ENCODE results near the gene ATP13A4. TPM values are rescaled to one million over a fixed set of nuclear protein-coding genes. Genes with fewer than 3 reads are reported as not detected.

ATP13A4 gene
- polyA plus RNA-seq, 1 donor from 2014 or later: 6.2 TPM

DNA sequence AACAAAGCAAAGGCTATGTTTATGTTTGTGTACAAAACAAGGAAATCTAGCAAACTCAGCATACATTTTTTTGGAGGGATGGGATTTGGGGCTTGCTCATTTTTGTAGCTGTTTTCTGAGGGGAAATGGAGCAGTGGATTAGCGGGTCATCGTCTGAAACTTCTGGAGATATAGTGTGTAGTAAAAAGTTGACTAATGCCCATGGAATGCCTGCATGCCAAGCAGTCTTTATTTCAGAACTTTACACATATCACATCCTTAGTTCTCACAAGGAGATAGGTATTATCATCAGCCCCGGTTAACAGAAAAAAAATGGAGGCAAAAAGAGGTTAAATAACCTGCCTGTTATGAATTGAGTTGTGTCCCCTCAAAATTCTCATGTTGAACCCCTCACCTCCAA is 47.1 kb downstream of the ATP13A4 start:
- Histone ChIP-seq H3K9ac (ENCODE audit: low read length) (no peak overlapping the region), H4K20me1 (ENCODE audit: insufficient read depth) (no peaks in the 10 kb centered on the region), H3K4me3 (ENCODE audit: low read length) (no peak overlapping the region), H3K36me3 (ENCODE audit: insufficient read depth, low read length) (no peaks in the 10 kb centered on the region), H3K27me3 (ENCODE audit: insufficient read depth, low read depth, low read length) (no peaks in the 10 kb centered on the region), H3K4me2 (ENCODE audit: low read length) (no peak overlapping the region), H3K27ac (ENCODE audit: low read length) (no peak overlapping the region), H3K9me3 (ENCODE audit: low read length) (no peaks in the 10 kb centered on the region), H2AFZ (ENCODE audit: low read depth, low read length) (no peak overlapping the region), H3K9me2 (ENCODE audit: insufficient read depth, low read length) (no peaks in the 10 kb centered on the region), H3F3A (ENCODE audit: insufficient read depth, low read length, poor library complexity, severe bottlenecking) (no peaks in the 10 kb centered on the region), H3K79me2 (replicated peaks; ENCODE audit: insufficient read depth, low read length) (no peaks in the 10 kb centered on the region)
- TF ChIP-seq RAD21 (conservative IDR thresholded peaks at IDR 0.05): no peak
- no peak for TF ChIP-seq SMC3 (conservative IDR thresholded peaks at IDR 0.05; ENCODE audit: poor library complexity)
- TF ChIP-seq, protein P1, sequence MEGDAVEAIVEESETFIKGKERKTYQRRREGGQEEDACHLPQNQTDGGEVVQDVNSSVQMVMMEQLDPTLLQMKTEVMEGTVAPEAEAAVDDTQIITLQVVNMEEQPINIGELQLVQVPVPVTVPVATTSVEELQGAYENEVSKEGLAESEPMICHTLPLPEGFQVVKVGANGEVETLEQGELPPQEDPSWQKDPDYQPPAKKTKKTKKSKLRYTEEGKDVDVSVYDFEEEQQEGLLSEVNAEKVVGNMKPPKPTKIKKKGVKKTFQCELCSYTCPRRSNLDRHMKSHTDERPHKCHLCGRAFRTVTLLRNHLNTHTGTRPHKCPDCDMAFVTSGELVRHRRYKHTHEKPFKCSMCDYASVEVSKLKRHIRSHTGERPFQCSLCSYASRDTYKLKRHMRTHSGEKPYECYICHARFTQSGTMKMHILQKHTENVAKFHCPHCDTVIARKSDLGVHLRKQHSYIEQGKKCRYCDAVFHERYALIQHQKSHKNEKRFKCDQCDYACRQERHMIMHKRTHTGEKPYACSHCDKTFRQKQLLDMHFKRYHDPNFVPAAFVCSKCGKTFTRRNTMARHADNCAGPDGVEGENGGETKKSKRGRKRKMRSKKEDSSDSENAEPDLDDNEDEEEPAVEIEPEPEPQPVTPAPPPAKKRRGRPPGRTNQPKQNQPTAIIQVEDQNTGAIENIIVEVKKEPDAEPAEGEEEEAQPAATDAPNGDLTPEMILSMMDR (IDR thresholded peaks at IDR 0.05; ENCODE audit: poor library complexity, severe bottlenecking): no peak
- TF ChIP-seq EZH2 (IDR thresholded peaks at IDR 0.05; ENCODE audit: borderline replicate concordance, insufficient read depth, low read length, poor library complexity, severe bottlenecking): no peak
- TF ChIP-seq EP300 (conservative IDR thresholded peaks at IDR 0.05; ENCODE audit: poor library complexity, severe bottlenecking): no peak
- no peak for TF ChIP-seq MXI1 (conservative IDR thresholded peaks at IDR 0.05; ENCODE audit: poor library complexity, severe bottlenecking)
- TF ChIP-seq, protein P2, sequence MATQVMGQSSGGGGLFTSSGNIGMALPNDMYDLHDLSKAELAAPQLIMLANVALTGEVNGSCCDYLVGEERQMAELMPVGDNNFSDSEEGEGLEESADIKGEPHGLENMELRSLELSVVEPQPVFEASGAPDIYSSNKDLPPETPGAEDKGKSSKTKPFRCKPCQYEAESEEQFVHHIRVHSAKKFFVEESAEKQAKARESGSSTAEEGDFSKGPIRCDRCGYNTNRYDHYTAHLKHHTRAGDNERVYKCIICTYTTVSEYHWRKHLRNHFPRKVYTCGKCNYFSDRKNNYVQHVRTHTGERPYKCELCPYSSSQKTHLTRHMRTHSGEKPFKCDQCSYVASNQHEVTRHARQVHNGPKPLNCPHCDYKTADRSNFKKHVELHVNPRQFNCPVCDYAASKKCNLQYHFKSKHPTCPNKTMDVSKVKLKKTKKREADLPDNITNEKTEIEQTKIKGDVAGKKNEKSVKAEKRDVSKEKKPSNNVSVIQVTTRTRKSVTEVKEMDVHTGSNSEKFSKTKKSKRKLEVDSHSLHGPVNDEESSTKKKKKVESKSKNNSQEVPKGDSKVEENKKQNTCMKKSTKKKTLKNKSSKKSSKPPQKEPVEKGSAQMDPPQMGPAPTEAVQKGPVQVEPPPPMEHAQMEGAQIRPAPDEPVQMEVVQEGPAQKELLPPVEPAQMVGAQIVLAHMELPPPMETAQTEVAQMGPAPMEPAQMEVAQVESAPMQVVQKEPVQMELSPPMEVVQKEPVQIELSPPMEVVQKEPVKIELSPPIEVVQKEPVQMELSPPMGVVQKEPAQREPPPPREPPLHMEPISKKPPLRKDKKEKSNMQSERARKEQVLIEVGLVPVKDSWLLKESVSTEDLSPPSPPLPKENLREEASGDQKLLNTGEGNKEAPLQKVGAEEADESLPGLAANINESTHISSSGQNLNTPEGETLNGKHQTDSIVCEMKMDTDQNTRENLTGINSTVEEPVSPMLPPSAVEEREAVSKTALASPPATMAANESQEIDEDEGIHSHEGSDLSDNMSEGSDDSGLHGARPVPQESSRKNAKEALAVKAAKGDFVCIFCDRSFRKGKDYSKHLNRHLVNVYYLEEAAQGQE (IDR thresholded peaks at IDR 0.05; ENCODE audit: borderline replicate concordance): no peak
- no peak for TF ChIP-seq POLR2AphosphoS5 (IDR thresholded peaks at IDR 0.05)
- no peak for TF ChIP-seq TAF1 (IDR thresholded peaks at IDR 0.05; ENCODE audit: low read depth)

DNA sequence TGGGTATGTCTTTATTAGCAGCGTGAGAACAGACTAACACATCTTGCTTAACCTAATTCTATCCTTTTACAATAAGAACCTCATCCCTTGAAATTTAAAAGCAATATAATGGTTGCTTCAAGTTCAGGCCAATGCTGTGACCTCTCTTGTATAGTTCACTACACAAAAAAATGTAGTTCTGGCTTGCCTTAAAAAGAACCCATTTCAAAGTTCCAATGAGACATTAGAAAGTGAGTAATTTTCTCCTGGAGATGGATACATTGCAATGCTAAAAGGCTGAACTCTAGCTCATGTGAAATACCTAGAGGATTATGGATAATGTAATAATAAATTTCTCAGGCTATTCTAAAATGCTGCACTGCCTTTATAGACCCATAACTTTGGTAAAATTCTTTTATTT is 47.8 kb downstream of the ATP13A4 start:
- H3K27ac ChIP-seq (ENCODE audit: low read length): no peak overlapping the region

More for the DNA sequence above, 47.8 kb downstream of the ATP13A4 start:
- Histone ChIP-seq H3K4me2 (ENCODE audit: low read length) (no peak overlapping the region), H3K79me2 (replicated peaks; ENCODE audit: insufficient read depth, low read length) (no peaks in the 10 kb centered on the region), H2AFZ (ENCODE audit: low read depth, low read length) (no peak overlapping the region), H3K27me3 (ENCODE audit: insufficient read depth, low read depth, low read length) (no peaks in the 10 kb centered on the region), H3K9ac (ENCODE audit: low read length) (no peak overlapping the region), H3F3A (ENCODE audit: insufficient read depth, low read length, poor library complexity, severe bottlenecking) (no peaks in the 10 kb centered on the region), H3K4me3 (ENCODE audit: low read length) (no peak overlapping the region), H4K20me1 (ENCODE audit: insufficient read depth) (no peaks in the 10 kb centered on the region), H3K9me2 (ENCODE audit: insufficient read depth, low read length) (no peaks in the 10 kb centered on the region), H3K36me3 (ENCODE audit: insufficient read depth, low read length) (no peaks in the 10 kb centered on the region), H3K9me3 (ENCODE audit: low read length) (no peaks in the 10 kb centered on the region)
- TF ChIP-seq RAD21 (conservative IDR thresholded peaks at IDR 0.05): no peak
- no peak for TF ChIP-seq SMC3 (conservative IDR thresholded peaks at IDR 0.05; ENCODE audit: poor library complexity)
- TF ChIP-seq EP300 (conservative IDR thresholded peaks at IDR 0.05; ENCODE audit: poor library complexity, severe bottlenecking): no peak
- TF ChIP-seq, protein P2 (IDR thresholded peaks at IDR 0.05; ENCODE audit: borderline replicate concordance): no peak
- TF ChIP-seq POLR2AphosphoS5 (IDR thresholded peaks at IDR 0.05): no peak
- TF ChIP-seq, protein P1 (IDR thresholded peaks at IDR 0.05; ENCODE audit: poor library complexity, severe bottlenecking): no peak
- no peak for TF ChIP-seq EZH2 (IDR thresholded peaks at IDR 0.05; ENCODE audit: borderline replicate concordance, insufficient read depth, low read length, poor library complexity, severe bottlenecking)
- no peak for TF ChIP-seq MXI1 (conservative IDR thresholded peaks at IDR 0.05; ENCODE audit: poor library complexity, severe bottlenecking)
- TF ChIP-seq TAF1 (IDR thresholded peaks at IDR 0.05; ENCODE audit: low read depth): no peak
